GM18508 (cell line): ENCODE results near the gene ZFP36L1.

Source experiments
- ATAC-seq: cut with Tn5 transposase; IDR thresholded peaks from one replicate; pipeline ENCODE4 v1.9.1; 2021; ENCODE audit warnings: moderate number of reproducible peaks; ENCODE audit not compliant: insufficient read depth, unreplicated experiment

ZFP36L1 gene

DNA sequence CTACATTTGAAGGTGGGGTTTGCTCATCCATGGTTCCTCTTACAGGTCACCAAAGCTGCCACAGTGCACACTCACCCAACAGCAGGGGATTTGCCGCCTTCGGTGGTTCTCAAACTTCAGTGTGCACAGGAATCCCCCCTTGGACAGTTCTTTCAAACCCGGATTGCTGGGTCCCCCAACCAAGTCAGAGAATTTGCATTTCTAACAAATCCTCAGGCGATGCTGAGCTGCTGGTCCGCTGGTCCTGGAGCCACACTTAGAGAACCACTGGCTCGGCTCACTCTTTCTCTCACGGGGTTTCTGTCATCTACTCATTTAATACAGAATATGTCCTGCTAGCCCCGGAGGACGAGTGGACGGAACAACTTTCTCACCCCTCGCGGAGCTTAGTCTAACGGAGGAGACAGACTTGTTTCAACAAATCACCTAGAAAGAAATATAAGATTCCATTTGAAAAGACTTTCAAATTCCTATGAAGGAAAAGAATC, 24.1 kb upstream of the ZFP36L1 start:
- ATAC-seq = no peak

DNA sequence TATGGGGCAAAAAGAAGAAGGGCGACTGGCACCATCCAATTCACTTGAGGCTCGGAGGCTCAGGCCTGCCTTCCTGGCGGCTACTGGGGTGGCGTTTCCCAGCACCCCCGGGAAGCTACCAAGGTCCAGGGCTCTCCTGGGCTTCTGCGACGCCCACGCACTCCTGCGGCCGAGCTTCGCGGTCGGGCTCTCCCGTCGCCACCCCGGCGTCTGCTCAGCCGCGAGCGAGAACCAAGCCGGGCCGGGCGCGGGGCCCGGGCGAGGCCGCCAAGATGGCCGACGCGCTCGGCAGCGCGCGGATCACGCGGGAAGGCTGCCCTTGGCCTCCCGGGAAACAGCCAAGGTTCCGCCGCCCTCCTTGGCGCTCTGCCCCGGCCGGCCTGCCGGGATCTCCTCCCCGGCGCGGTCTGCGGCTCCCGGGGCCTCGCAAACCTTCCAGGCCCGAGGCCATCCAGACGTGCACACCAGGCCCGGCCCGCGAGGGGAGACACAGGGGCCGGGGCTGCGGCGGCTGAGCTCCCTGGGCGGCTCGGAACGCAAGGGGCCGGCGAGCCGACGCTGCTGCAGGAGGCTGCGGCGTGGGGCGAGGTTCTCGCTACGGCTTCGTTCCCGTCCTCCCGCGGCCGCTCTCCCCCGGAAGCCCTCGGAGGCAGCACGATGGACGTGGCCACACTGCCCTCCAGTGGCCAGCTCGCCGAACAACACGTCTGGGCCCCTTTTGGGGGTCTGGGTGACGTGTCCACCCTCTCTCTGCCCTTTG, 23.5 kb upstream of the ZFP36L1 start:
- ATAC-seq = no peak

DNA sequence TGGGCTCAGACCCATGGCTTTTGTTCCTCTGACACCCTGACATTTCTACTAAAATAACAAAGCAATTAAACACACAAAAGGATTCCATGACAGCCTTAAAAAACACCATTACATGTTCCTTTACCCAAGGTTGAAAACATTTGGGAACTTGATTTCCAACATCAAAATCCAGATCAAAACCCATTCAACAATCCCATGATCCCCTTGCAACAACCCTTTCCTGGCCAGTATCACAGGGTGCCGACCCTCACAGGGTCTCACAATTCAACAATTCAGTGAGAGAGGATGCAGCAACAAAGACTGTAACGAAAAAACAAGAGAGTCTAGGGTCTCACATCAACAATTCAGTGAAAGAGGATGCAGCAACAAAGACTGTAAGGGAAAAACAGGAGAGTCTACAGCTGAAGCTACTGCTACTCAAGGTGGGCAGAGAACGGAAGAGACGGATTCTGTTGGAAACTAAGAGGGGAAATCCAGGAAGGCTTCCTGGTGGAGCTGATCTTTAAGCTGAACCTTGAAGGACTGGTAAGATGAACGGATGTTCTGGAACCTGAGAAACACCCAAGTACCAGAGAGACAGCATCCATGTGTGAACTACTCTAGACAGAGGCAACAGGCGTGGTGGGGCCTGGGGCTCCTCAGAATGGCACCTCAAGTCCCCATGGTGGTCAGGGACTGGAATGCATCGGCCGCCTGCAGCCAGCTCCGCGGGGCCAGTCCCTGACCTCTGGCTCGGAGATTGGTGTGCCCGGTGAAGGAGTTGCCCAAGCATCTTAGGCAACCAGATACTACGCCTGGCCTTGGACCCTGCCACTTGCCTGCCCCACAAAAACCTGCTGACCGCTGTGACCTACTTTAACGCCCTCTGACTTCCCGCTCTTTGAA, 22.7 kb upstream of the ZFP36L1 start:
- no peak for ATAC-seq

DNA sequence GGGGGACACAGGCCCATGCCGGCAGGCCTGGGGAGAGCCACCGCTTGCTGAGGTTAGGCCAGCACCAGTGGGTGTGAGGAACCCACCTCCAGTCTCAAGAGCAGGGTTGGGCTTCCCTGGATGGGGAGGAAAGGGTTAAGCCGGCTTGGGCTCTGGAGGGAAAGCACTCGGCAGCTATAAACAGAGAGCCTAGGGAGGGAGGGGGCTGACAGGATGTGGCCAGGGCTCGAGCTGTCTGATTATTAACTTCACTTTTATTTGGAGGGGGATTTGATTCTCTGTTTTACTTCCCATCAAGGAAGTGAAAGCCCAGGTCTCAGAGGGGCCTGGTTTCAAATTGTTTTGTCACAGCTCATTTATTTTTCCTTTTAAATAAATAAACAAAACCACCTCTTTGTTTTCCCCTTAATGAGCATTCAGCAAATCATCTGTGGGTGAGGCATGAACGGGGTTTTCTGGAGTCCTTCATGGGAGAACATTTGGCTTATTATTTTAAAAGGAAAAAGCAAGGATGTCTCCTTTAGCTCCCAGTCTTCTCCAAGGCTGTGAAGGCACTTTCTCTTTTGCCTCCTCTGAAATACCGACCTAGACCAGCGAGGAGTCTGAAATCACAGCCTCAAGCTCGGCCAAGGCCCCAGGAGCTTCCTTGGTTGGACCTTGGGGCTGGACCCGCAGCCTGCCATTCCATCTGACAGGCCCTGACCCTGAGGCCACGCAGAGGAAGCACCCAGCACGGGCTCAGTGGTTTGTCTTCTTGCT, 21.9 kb upstream of the ZFP36L1 start:
- no peak for ATAC-seq

DNA sequence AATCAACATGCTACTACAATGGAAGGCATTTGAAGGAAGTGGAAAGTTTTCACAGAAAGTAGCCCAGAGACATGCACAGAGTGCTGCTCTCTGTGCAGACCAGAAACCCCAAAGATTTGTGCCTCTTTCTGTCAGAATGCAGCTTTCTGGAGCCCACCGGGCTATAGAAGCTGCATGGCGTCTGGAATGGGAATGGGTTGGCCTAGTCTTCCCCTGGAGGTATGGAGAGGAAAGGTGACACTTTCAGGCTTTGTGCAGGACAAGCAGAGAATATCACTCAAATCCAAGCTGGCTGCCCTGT, 21.3 kb upstream of the ZFP36L1 start:
- no peak for ATAC-seq

DNA sequence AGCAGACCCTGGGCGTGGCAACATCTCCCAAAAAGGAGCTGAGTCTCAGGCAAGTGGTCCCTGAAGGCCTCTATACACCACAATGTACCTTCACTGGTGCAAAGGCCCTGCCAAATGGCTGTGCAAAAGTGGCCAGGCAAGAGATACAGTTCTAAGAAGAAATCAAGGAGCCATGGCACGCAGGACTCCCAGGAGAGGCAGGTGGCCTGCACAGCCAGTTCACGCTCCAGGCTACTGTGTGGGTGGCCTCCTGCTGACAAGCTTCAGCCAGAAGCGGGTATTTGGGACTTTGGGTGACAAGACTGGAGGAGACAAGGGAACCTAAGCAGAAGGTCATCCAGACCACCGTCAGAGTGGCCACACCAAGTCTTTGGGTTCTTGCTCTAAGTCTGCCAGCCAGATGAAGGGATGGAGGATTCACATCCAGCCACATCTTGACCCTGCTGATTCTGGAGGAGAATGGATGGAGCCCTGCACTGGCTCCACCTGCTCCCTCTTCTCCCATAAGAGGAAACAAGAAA, 20.5 kb upstream of the ZFP36L1 start:
- ATAC-seq = no peak

DNA sequence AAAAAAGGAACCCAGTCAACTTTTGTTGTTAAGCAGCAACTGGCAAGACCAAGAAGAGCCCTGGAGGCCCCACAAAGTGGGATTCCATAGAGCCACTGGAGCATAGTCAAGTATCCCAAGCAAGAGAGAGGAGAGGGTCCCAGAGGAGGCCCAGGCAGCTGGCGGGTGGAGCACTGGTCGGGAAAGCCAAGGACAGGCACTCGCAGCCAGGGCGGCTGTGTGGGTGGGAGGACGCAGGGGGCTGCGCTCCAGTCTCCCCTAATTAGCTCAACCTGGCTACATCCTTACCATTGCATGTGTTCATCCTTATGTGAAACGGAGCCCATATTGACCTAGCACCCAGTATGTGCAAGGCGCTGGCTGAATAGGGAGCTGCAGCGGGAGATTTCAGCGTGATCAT, 18.3 kb upstream of the ZFP36L1 start:
- ATAC-seq = no peak

DNA sequence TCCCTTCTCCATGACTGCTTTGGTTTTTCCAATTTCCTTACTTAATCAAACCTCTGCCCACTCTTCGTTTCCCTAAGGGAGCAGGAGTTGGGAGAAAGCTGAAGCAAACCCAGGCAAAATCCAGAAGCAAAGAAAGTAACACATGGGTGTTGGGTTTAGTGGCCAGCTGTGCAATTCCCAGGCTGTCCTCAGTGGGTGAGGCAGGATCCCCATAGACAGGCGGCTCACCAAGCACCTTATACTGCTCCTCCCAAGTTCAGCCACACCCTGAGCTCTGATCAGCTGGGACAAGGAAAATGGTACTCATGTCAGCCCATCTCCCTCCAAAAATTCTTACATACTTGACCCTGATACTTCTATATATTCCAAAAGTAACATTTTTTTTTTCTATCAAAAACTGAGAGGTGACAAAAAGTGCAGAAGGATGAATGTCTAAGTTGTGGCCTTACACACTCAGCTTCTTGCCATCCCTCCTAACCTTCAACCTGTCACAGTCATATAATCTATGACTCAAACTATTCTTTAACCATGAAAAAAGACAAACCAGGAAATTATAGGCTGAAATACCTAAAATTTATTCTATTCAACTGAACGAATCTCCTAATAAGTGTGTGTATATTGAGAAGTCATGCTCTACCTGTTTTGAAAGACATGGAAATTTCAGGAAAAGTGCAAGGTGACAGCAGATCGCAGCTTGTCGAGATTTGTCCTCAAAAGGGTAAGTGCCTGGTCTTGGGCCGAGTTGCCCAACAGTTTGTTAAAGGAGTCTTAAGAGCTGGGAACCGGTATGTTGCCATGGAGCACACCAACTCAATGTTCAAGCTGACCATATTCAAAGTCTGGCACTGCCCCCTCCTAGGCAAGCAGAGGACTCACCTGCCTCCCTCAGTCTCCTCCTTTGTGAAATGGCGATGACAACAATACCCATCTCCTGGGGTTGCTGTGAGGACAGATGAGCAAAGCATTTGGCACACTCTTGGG, 17.6 kb upstream of the ZFP36L1 start:
- ATAC-seq = no peak

DNA sequence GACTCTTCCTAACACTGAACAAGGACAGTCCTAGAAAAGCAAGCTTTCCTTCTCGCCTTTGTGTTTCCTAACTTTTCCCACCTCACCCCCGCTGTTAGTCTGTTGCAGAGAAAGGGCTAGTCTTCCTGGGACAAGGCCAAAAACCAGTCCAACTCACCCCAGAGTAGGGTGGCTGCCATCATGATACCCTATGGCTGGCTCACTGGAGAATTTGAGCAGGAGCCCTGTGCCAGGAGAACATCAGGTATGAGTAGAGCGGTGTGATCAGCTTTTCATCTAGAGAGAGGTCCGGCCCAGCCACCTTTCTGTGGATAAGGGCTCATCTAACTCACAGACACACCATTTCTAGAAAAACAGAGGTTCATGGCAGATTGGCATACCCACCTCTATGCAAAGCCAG, 16.7 kb upstream of the ZFP36L1 start:
- ATAC-seq = no peak

DNA sequence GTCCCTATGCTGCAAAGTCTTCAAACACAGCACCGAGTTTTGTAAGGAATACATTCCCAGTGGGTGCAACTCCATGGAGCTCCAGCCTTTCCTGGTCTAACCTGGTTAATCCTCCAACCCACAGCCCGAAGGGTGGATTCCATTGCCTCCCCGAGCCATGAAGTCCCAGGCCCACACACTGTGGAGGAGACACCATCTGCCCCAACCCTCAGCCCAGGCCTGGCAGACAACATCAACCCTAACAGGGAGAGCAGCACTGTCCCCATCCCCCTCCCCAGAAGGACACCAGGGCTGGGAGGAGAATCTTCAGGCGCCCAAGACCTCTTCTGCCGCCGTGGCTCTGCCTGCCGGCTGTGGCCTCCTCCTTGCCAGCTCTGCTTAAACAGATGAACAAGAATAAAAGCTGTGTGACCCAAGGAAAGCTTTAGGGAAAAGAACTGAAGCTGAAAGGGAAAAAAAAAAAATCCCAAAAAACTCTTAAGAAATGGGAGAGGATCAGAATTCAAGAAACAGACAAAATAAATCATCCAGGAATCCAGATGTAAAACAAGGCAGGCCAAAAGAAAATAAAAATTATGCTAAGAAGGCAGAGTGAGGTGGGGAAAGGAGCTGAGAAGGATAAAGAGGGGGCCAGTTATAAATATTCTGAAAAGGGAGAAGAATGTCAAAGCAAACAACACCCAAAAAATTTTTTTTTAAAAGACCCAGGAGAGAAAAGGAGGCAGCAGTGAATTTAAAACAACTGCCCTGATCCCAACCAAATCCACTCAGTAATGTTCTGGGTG, 16.0 kb upstream of the ZFP36L1 start:
- no peak for ATAC-seq

DNA sequence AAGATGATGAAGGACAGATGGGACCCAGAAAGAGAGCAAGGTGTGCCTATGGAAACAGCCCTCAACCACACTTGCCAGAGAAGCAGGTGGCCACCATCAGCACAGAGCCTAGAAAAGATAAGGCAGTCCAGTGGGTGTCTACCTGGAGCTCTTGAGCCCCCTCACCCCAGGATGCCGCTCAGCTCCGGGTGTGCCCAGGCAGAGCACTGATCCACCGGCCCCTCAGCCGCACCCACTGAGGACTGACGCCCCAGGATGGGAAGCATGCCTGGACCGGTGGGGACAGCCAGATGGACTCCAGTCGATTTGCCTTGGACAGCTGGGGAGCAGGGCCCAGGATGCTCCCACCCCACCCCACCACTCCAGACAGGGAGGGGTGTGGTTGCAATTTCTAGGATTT, 15.1 kb upstream of the ZFP36L1 start:
- no peak for ATAC-seq

DNA sequence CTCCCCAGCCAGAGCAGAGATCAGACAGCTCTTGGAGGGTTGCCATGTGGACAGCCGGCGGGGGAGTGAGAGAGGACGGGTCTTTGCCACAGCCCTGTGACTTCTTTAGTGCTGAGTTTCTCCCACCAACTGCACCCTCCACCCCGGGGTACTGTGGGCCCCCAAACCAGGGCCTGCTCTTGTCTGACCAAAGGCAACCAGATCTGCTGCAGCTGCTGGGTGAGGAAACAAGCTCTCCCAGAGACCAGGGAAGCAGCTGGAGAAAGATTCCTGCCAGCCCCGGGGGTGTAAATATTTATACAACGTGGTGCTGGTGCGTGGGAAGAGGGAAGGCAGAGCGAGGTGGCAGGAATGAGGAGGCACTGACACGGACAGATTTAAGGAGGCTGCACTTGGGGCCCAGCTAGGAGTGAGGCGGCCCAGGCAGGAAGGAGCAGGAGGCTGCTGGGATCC, 14.3 kb upstream of the ZFP36L1 start:
- ATAC-seq = no peak

DNA sequence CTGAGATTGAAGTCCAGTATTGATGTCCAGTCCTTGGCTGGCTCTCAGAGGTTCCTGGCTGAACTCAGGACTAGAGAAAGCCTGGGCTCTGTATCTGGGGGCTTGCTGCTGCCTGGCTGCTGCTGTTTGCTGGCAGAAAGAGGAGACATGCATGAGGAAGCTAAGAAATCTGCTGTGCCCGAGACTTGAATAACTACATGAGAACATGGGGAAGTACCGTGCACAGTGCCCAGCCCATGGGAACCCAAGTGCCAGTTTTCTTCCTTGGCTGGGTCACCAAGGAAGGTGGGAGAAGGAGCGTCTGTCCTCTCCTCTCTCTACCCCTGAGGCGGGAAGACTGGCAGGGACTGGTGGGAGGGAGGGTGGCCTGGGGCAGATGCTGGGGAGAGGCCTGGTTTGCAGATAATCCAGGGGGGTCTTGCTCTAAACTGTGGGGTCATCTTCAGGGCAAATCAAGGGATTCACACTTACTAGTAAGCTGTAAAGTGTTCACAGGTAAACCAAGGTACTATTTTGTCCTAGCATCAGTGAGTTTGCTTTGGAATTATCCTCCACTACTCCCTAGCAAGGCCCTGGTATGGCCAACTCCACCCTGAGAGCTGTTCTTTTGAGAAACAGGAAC, 13.8 kb upstream of the ZFP36L1 start:
- ATAC-seq = no peak

DNA sequence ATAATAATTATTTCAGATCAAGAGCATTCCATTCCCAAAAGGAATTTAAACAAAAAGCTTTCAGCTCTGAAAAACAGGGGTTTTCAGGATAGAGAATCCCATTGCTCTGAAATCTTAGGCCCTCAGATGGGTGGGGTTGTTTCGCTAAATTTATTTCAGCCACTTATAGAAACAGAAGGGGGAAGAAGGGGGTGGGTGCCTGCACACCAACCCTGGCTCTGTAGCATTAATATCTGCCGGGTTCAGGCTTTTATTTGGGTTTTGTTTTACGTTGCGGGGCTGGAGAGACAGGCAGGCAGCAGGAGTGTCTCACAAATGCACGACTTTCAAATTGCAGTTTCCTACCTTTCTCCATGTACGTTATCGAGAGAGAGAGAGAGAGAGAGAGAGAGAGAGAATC, 12.5 kb upstream of the ZFP36L1 start:
- ATAC-seq = no peak

DNA sequence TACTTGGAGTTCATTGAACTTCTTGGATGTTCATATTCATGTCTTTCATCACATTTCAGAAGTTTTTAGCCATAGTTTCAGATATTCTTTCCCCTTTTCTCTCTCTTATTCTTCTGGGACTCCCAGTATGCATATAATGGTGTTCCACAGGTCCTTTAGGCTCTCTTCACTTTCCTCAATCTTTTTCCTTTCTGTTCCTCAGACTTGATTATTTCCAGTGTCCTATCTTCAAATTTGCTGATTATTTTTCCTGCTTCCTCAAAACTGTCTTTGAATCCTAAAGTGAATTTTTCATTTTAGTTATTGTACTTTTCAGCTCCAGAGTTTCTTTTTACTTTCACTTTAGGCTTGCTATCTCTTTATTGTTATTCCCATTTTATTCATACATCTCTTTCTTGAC, 8.8 kb upstream of the ZFP36L1 start:
- ATAC-seq = no peak

DNA sequence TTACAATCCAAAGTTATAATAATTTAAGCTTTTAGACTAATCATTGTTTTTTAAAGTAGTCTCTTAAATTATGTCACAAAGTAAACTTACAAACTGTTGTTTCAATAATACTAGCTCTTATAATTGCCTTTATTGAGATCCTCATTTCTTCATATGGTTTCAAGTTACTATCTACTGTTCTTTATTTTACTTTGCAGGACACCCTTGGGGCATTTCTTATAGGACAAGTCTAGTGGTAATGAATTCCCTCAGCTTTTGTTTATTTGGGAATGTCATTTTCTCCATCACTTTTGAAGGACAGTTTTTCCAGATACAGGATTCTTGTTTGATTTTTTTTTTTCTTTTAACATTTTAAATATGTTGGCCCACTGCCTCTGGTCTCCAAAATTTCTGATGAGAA, 8.1 kb upstream of the ZFP36L1 start:
- no peak for ATAC-seq

DNA sequence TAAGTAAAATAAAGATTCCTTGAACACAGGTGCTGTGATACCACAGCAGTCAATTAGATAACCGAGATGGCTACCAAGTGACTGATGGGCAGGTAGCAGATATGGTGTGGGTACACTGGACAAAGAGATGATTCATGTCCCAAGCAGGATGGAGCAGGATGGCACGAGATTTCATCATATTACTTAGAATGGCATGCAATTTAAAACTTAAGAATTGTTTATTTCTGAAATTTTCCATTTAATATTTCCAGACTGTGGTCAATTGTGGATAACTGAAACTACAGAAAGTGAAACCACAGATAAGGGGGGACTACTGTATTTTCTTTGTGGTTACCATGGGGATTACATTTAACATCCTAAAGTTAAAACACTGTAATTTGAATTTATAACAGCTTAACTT, 7.5 kb upstream of the ZFP36L1 start:
- ATAC-seq = no peak

DNA sequence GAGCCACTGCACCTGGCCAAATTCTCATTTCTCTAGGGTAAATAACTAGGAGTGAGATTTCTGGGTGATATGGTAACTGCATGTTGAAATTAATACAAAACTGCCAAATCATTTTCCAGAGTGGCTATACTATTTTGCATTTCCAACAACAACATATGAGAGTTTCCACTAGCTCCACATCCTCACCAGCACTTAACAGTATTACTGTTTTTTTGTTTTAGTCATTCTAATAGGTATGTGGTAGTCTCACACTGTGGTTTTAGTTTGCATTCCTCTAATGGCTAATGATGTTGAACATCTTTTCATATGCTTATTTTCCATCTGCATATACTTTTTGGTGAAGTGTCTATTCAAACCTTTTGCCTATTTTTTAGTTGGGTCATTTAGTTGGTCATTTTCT, 5.8 kb upstream of the ZFP36L1 start:
- no peak for ATAC-seq
